CD1c-positive myeloid dendritic cell (primary cell): ENCODE results near the gene ADD3.
"Not testable (repeated sequence)": the region's sequence is repeated elsewhere in the genome, so short reads cannot be mapped to it uniquely, and the experiment has no call there.

Source experiments
- DNase-seq: peaks from one replicate; pipeline ENCODE4 v3.0.0-alpha.2; 2016; ENCODE audit errors: extremely low spot score

Gene ADD3

GRCh38 chr10:110032801-110033700 is 25.3 kb downstream of the ADD3 start:
- DNase-seq: no peak

DNA sequence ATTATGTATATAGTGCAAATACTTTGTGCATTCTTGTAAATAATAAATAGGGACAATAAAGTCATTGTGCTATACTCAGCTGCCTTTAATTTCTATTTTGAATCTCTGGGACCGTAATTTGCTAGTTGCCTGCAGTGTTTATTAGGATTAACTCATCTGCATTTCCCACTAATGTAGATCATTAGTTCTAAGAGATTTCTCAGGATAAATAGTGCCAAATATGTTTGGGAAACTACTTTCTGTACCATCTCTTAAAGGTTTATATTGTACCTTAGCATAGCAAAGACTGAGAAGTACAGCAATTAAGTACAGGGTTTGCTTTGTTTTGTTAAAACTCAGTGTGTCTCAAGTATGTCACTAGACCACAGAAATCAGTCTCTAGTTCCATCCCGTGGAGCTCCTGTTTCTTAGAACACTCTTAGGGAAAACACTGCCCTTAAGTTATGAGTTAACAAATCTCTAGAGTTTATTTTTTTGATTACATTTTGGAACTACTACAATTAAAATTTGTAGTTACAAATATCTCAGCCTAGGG is 26.0 kb downstream of the ADD3 start:
- DNase-seq: no peak

DNA sequence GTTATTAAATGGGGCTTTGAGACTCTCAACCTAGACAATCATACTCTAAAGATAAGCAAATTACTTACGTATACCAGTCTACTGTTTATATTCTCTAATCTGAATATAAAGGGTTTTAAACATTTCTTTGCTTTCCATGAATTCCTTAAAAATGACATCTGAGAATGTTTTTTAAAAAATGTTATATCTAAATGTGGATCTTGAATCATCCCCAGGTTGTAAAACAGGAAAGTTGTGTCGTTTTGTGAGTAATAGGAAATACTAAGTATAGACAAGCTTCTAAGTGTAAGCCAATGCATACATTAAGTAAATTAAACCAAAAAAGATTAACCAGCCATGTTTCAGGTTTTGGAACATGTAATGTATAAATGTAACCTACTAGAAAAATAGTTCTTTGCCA is 26.8 kb downstream of the ADD3 start:
- DNase-seq: no peak

DNA sequence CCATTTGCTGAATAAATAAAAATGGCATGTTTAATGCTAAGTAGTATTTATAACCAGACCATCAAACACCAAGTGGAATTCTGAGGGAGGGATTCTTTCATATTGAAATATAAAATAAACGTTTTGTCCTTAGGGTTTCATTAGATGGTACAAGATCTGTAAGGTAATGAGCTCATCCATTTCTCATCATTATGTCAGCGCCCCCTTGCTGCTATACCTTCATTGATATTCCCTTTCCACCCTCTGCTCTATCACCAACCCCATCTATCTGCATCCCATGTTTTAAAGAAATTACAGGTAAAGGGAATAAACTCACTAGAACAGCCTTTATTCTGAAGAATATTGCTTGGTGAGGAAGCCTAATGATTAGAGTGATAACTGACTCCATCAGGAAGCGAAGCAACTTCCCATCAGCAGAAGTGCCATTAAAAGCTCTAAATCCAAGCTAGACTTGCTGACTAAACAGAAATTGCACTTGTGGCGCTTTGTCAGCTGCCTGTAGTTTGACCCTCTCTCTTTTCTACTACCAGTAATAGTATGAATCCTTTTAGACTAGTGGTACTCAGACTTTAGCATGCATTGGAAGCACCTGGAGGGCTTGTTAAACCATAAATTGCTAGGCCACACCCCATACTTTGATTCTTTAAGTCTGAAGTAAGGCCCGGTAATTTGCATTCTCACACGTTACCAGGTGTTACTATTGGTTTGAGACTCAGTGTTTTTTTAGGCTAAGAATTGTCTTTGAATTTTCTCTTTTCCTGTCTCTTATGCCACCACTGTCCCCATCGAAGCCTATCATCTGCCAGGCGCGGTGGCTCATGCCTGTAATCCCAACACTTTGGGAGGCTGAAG is 27.5 kb downstream of the ADD3 start:
- no peak for DNase-seq

DNA sequence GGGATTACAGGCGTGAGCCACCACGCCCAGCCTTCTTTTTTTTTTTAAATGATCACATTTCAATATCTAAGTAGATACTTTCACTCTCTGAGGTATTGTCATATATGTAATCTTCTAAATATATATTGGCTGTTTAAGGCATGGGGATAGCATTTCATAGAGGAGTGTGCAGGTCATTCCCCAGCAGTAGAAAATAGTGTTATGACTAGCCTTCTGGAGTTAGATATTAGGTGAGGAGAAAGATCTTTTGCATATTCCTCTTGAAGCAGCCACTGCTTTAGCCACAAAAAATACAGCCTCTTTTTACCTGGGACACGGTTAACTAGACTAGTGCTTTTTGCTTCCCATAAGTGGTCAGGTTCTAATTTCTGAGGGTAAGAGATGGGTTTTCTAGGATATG is 28.9 kb downstream of the ADD3 start:
- DNase-seq: no peak

GRCh38 chr10:110039254-110039653 is 31.5 kb downstream of the ADD3 start:
- no peak for DNase-seq

DNA sequence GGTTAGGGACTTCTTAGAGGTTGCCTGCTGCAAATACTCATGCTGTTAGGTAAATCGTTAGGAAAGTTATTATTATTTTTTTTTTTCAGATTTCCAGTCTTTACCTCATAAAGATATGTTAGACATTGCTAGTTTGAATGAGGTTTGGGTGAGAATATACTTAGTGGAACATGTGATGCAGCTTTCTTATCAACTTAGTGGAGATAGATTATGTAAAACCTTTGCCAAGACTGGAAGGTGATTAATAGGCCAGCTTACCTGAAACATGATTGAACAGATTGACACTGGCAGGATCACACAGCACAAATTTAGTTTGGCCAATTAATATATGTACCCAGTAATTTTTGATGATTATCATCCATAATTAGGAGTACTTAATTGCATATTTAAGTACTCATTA is 32.3 kb downstream of the ADD3 start:
- DNase-seq: no peak

- no peak for DNase-seq
Observed at GRCh38 chr10:110040767-110041478, 33.1 kb downstream of the ADD3 start.

DNA sequence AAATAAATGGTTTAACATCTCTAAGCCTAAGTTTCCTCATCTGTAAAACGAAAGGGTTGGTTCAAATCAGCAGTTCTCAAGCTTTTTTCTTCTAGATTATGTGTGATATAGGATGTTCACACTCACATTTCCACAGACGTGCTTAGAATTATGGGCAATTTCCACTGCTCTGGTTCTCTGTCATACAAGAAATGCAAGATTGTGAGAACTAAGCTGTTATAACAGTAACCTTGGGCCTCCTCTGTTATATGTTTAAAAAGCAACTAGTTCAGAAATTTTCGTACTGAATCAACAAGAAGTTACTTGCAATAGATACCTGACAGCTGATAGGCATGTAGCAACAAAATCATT is 33.7 kb downstream of the ADD3 start:
- DNase-seq: no peak

DNA sequence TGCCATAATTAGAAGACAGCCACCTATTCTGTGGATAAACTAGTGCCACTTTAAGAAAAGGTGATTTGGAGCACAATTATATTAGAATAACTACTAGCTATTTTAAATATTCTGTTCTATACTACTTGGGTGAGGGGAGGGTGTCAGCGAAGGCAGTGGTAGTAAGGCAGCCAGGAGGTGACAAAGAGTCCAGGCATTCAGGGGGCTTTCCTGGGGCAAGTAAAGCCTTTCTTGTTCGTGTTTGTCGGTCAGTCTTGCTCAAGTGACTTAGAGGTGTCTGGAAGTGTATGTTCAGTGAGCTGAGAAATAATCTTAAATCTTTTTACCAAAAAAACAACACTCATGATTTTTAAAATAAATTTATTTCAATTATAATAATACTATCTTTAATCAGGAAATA is 34.4 kb downstream of the ADD3 start:
- no peak for DNase-seq

DNA sequence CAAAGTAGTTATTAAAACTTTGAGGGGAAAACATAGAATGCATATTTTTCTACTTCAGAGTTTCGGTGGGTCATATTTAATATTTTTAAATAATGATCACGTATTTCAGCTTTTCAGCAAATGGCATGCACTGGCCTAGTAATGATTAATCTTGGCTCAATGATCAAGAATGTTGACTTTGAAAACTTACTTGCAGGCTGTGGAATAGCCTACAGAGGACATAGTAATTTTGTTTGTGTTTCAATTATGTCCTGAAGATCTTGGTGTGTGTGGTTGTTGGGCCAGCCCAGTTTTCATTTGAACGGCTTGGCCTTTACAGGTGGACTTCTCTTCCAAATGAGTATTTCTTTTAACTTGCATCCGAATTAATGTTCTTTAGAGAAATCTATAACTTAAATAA is 35.1 kb downstream of the ADD3 start:
- DNase-seq: no peak

DNA sequence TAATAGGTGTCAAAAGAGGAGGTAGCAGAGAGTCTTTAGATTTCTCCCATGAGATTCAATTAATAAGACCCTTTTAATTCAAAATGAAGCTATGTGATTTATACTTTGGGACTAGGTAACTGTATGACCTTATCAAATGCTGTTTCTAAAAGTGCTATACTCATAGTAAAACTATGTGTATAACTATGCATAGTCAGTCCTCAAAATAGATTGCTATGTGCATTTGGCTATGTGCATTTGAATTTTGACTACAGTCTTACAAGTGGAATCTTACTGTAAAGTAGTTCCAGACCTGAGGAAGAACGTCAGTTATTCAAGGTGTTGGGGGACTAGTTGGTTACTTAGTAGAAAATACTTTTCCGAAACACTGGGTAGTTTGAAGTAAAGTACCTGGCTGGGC is 36.9 kb downstream of the ADD3 start:
- DNase-seq: no peak

- no peak for DNase-seq
Observed at GRCh38 chr10:110045772-110046171, 38.0 kb downstream of the ADD3 start.

GRCh38 chr10:110048145-110048544 is 40.4 kb downstream of the ADD3 start:
- not testable (repeated sequence) for DNase-seq

DNA sequence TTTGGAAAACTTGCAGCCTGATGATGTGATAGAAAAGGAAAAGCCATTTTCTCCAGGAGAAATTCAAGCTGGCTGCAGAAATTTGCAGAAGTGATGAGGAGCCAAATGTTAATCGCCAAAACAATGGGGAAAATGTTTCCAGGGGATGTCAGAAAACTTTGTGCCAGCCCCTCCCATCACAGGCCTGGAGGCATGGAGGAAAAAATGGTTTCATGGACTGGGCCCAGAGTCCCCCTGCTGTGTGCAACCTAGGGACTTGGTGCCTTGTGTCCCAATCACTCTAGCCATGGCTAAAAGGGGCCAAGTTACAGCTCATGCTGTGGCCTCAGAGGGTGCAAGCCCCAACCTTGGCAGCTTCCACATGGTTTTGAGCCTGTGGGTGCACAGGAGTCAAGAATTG is 41.0 kb downstream of the ADD3 start:
- DNase-seq: no peak

DNA sequence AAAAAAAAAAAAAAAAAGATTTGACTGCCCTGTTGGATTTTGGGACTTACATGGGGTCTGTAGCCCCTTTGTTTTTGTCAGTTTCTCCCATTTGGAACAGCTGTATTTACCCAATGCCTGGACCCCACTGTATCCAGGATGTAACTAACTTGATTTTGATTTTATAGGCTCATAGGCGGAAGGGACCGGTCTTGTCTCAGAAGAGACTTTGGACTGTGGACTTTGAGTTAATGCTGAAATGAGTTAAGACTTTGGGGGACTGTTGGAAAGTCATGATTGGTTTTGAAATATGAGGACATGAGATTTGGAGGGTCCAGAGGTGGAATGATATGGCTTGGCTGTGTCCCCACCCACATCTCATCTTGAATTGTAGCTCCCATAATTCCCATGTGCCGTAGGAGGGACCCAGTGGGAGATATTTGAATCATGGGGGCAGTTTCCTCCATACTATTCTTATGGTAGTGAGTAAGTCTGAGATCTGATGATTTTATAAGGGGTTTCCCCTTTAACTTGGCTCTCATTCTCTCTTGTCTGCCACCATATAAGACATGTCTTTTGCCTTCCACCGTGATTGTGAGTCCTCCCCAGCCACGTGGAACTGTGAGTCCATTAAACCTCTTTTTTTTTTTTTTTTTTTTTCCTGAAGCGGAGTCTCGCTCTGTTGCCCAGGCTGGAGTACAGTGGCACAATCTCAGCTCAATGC is 42.3 kb downstream of the ADD3 start:
- not testable (repeated sequence) for DNase-seq

DNA sequence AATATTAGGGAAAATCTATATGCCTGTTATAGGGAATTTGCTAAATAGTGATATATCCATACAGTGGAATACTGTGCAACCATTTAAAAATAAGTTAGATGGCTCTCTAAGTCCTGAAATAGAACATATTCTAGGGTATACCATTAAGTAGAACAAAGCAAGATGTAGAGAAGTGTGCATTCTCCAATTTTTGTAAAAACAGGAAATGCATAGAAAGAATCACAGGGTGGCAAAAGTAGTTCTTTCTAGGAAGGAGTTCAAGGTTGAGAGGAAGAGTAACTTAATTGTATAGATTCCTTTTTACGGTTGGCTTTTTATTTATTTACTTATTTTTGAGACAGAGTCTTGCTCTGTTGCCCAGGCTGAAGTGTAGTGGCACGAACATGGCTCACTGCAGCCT is 43.7 kb downstream of the ADD3 start:
- DNase-seq: no peak

DNA sequence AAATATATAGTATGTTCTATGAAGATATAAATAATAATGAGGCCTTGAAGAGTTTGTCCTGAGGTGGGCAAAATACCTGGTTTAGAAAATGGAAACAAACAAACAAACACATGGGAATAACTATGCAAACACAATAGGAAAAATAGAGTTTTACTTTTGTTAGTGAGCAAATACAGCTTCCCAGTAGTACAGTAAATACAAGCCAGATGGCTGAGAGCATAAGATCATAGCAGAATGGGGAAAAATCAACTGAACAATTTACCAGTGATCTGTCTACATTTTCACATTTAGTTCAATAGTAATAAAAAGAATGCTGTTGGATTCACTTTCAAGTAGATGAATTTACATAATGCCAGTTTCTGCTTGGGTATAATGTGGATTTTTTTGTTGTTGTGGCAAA is 45.1 kb downstream of the ADD3 start:
- DNase-seq: no peak

- DNase-seq: no peak
Observed at GRCh38 chr10:110056822-110057221, 49.0 kb downstream of the ADD3 start.

DNA sequence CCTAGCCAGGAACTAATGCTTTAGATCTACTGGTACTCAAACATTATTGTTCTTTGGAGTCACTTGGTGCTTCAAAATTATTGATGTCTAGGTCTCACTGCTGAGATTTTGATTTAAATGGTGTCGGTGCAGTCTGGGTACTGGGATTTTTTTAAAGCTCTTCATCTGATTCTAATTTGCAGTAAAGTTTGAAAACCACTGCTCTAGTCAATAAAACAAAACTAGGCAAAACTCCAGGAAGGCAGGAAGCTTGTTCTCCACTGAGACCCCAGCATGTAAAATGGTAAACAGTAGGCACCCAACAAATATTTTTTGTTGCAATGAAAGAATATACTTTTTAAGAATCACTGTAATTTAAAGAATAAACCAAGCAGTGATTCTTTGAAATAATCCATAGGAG is 49.7 kb downstream of the ADD3 start:
- DNase-seq: no peak

- DNase-seq: no peak
Observed at GRCh38 chr10:110058212-110058611, 50.4 kb downstream of the ADD3 start.

GRCh38 chr10:110059925-110060324 is 52.1 kb downstream of the ADD3 start:
- no peak for DNase-seq
